Hepatocyte (in vitro differentiated cells): ENCODE results near the gene DPH1. TPM values are rescaled to one million over a fixed set of nuclear protein-coding genes. Genes with fewer than 3 reads are reported as not detected.
A peak's percentile ranks its signal among the peaks of the same experiment; 100 is the strongest.
"Not testable (repeated sequence)": the region's sequence is repeated elsewhere in the genome, so short reads cannot be mapped to it uniquely, and the experiment has no call there.

Experiments used
- DNase-seq: peaks from one replicate; pipeline ENCODE4 v3.0.0-alpha.2; 2016; ENCODE audit warnings: low spot score
- H2AFZ ChIP-seq: fragments of 200-600 bp; sonication (generic); 2 replicates; pipeline ENCODE4 v1.6.0; 2016; ENCODE audit warnings: antibody characterized with exemption, mild to moderate bottlenecking
- H3K27ac ChIP-seq: fragments of 200-600 bp; sonication (generic); 2 replicates; pipeline ENCODE4 v1.5.1; 2016; ENCODE audit warnings: mild to moderate bottlenecking
- H3K27me3 ChIP-seq: fragments of 200-600 bp; sonication (generic); 2 replicates; pipeline ENCODE4 v1.6.1; 2016
- H3K36me3 ChIP-seq: fragments of 200-600 bp; sonication (generic); replicated peaks from 2 replicates; pipeline ENCODE4 v1.5.1; 2016; ENCODE audit warnings: low read depth; ENCODE audit not compliant: insufficient read depth
- H3K4me1 ChIP-seq: fragments of 200-600 bp; sonication (generic); 2 replicates; pipeline ENCODE4 v1.5.1; 2016; ENCODE audit warnings: mild to moderate bottlenecking, moderate library complexity; ENCODE audit not compliant: insufficient read depth
- H3K4me2 ChIP-seq: fragments of 200-600 bp; sonication (generic); 2 replicates; pipeline ENCODE4 v1.6.0; 2016
- H3K4me3 ChIP-seq: fragments of 200-600 bp; sonication (generic); 2 replicates; pipeline ENCODE4 v1.5.1; 2016; ENCODE audit warnings: mild to moderate bottlenecking
- H3K79me2 ChIP-seq: fragments of 200-600 bp; sonication (generic); 2 replicates; pipeline ENCODE4 v1.6.0; 2017; ENCODE audit warnings: mild to moderate bottlenecking
- H3K9me2 ChIP-seq: fragments of 200-600 bp; sonication (generic); replicated peaks from 2 replicates; pipeline ENCODE4 v1.6.0; 2017; ENCODE audit warnings: mild to moderate bottlenecking; ENCODE audit not compliant: insufficient read depth
- H3K9me3 ChIP-seq: fragments of 200-600 bp; sonication (generic); 2 replicates; pipeline ENCODE4 v1.5.1; 2016; ENCODE audit warnings: low read depth, mild to moderate bottlenecking
- H4K20me1 ChIP-seq: fragments of 200-600 bp; sonication (generic); 2 replicates; pipeline ENCODE4 v1.6.0; 2016; ENCODE audit warnings: mild to moderate bottlenecking; ENCODE audit not compliant: insufficient read depth, poor library complexity, severe bottlenecking
- EZH2 ChIP-seq: fragments of 200-600 bp; sonication (generic); IDR thresholded peaks from 2 replicates; pipeline ENCODE4 v1.6.1; 2016; ENCODE audit warnings: antibody characterized with exemption, mild to moderate bottlenecking, borderline replicate concordance
- EZH2phosphoT487 ChIP-seq: fragments of 200-600 bp; sonication (generic); IDR thresholded peaks from one replicate; pipeline ENCODE4 v1.6.1; 2018; ENCODE audit warnings: antibody characterized with exemption, mild to moderate bottlenecking, low read depth, moderate library complexity; ENCODE audit not compliant: unreplicated experiment, severe bottlenecking
- WGBS: methylation state at CpG from one replicate; pipeline ENCODE4 v1.1.6; 2016; ENCODE audit warnings: low lambda C conversion rate; ENCODE audit errors: missing lambda C conversion rate; 5-methylcytosine and 5-hydroxymethylcytosine counted together
- polyA plus RNA-seq: library from polyadenylated mRNA; unstranded; fragments of >200 nt; fragmentation: Nextera tagmentation; extraction: Ambion mirVana; gene quantifications from 2 replicates; pipeline ENCODE4 v1.2.1, GENCODE V29; 2016
- total RNA-seq: library from RNA; depleted of rRNA; stranded (reverse); fragments of >200 nt; gene quantifications from 2 replicates; pipeline ENCODE4 v1.2.3, GENCODE V29; 2014
- TF ChIP-seq, protein P1 (sequence below): fragments of 200-600 bp; sonication (generic); IDR thresholded peaks from 2 replicates; pipeline ENCODE4 v1.5.1; 2016; ENCODE audit warnings: antibody characterized with exemption, mild to moderate bottlenecking; ENCODE audit not compliant: poor library complexity

DPH1 gene
- total and polyA plus RNA-seq, 2 experiments from 2014 or later: 27.8 to 45.2 TPM

- DNase-seq: no peak
Measured at GRCh38 chr17:2009737-2010136, 20.2 kb upstream of the DPH1 start.

GRCh38 chr17:2011411-2012371 lies 18.3 kb upstream of the DPH1 start:
- WGBS: 50% methylated on average over 24 of the region's 24 CpGs

More at GRCh38 chr17:2009737-2010136, 20.2 kb upstream of the DPH1 start:
- no peak overlapping the region for H2AFZ ChIP-seq
- H4K20me1 ChIP-seq: no peaks in the 10 kb centered on the region
- H3K36me3 ChIP-seq: no peaks in the 10 kb centered on the region
- no peaks in the 10 kb centered on the region for H3K79me2 ChIP-seq
- H3K9me3 ChIP-seq: no peaks in the 10 kb centered on the region
- WGBS: 96% methylated on average over 9 of the region's 10 CpGs
- H3K27ac ChIP-seq: no peak overlapping the region
- TF ChIP-seq EZH2 (no peak), EZH2phosphoT487 (no peak)
- TF ChIP-seq, protein P1, sequence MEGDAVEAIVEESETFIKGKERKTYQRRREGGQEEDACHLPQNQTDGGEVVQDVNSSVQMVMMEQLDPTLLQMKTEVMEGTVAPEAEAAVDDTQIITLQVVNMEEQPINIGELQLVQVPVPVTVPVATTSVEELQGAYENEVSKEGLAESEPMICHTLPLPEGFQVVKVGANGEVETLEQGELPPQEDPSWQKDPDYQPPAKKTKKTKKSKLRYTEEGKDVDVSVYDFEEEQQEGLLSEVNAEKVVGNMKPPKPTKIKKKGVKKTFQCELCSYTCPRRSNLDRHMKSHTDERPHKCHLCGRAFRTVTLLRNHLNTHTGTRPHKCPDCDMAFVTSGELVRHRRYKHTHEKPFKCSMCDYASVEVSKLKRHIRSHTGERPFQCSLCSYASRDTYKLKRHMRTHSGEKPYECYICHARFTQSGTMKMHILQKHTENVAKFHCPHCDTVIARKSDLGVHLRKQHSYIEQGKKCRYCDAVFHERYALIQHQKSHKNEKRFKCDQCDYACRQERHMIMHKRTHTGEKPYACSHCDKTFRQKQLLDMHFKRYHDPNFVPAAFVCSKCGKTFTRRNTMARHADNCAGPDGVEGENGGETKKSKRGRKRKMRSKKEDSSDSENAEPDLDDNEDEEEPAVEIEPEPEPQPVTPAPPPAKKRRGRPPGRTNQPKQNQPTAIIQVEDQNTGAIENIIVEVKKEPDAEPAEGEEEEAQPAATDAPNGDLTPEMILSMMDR: no peak
- H3K4me1 ChIP-seq: peaks cover 9% of the 10 kb centered on the region
- H3K4me2 ChIP-seq: no peak overlapping the region
- H3K4me3 ChIP-seq: no peak overlapping the region
- H3K9me2 ChIP-seq: no peaks in the 10 kb centered on the region
- H3K27me3 ChIP-seq: no peaks in the 10 kb centered on the region

GRCh38 chr17:2012499-2012898 lies 17.5 kb upstream of the DPH1 start:
- H3K4me2 ChIP-seq: no peak overlapping the region
- no peak overlapping the region for H2AFZ ChIP-seq

More at GRCh38 chr17:2011411-2012371, 18.3 kb upstream of the DPH1 start:
- H3K4me2 ChIP-seq: peak overlapping the region; percentile 13
- H3K9me2 ChIP-seq: no peaks in the 10 kb centered on the region
- no peak overlapping the region for H3K27ac ChIP-seq
- no peaks in the 10 kb centered on the region for H3K36me3 ChIP-seq
- no peak for DNase-seq
- H3K4me3 ChIP-seq: no peak overlapping the region
- H3K79me2 ChIP-seq: no peaks in the 10 kb centered on the region
- peaks cover 9% of the 10 kb centered on the region for H3K4me1 ChIP-seq
- no peaks in the 10 kb centered on the region for H4K20me1 ChIP-seq
- H2AFZ ChIP-seq: no peak overlapping the region
- no peaks in the 10 kb centered on the region for H3K27me3 ChIP-seq
- TF ChIP-seq, protein P1: no peak
- no peak for TF ChIP-seq EZH2phosphoT487
- no peak for TF ChIP-seq EZH2
- H3K9me3 ChIP-seq: no peaks in the 10 kb centered on the region

DNA sequence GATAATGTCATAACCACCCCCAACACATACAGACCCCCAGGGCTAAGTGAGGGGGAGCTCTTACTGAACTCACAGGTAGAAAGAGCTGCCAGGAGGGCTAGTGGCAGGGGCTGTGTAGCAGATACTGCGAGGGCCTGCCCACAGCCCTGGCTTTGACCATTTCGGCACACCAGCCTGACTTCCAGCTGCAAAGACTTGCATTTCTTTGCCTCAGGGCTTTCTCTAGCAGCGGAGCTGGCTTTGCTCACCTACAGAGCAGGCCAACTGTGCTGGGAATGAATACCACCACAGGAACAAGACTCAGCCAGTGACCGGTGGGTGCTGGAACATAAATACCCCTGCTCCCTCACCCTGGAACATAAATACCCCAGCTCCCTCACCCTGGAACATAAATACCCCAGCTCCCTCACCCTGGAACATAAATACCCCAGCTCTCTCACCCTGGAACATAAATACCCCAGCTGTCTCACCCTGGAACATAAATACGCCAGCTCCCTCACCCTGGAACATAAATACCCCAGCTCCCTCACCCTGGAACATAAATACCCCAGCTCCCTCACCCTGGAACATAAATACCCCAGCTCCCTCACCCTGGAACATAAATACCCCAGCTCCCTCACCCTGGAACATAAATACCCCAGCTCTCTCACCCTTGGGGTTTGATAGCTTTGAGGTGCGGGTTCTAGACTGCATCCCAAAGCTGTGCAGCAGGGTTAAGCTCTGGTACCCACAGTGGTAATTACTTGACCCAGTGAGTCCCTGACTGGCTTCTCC lies 16.5 kb upstream of the DPH1 start:
- H4K20me1 ChIP-seq, H3K4me3 ChIP-seq, DNase-seq: not testable (repeated sequence)

More at GRCh38 chr17:2012499-2012898, 17.5 kb upstream of the DPH1 start:
- no peak overlapping the region for H3K4me3 ChIP-seq
- DNase-seq: no peak
- TF ChIP-seq EZH2: no peak
- TF ChIP-seq EZH2phosphoT487: no peak
- TF ChIP-seq, protein P1: no peak
- H3K9me3 ChIP-seq: no peaks in the 10 kb centered on the region
- no peaks in the 10 kb centered on the region for H3K27me3 ChIP-seq
- H3K4me1 ChIP-seq: peaks cover 9% of the 10 kb centered on the region
- H3K27ac ChIP-seq: no peak overlapping the region
- no peaks in the 10 kb centered on the region for H3K79me2 ChIP-seq
- no peaks in the 10 kb centered on the region for H3K9me2 ChIP-seq
- H4K20me1 ChIP-seq: no peaks in the 10 kb centered on the region
- 97% methylated on average over 4 of the region's 4 CpGs for WGBS
- no peaks in the 10 kb centered on the region for H3K36me3 ChIP-seq

More for the DNA sequence above, 16.5 kb upstream of the DPH1 start:
- H3K4me2 ChIP-seq, H3K79me2 ChIP-seq, H3K4me1 ChIP-seq, H3K27me3 ChIP-seq, H3K9me3 ChIP-seq, H3K9me2 ChIP-seq, H3K27ac ChIP-seq, H2AFZ ChIP-seq, H3K36me3 ChIP-seq: not testable (repeated sequence)
- 69% methylated on average over 5 of the region's 6 CpGs for WGBS
